GM18502 (cell line): ENCODE data around the gene PTPN23.
"Not testable (repeated sequence)": the region's sequence is repeated elsewhere in the genome, so short reads cannot be mapped to it uniquely, and the experiment has no call there.

Source experiments
- ATAC-seq: cut with Tn5 transposase; IDR thresholded peaks from one replicate; pipeline ENCODE4 v1.9.1; 2021; ENCODE audit warnings: mild to moderate bottlenecking; ENCODE audit not compliant: unreplicated experiment, poor library complexity

Gene PTPN23

DNA sequence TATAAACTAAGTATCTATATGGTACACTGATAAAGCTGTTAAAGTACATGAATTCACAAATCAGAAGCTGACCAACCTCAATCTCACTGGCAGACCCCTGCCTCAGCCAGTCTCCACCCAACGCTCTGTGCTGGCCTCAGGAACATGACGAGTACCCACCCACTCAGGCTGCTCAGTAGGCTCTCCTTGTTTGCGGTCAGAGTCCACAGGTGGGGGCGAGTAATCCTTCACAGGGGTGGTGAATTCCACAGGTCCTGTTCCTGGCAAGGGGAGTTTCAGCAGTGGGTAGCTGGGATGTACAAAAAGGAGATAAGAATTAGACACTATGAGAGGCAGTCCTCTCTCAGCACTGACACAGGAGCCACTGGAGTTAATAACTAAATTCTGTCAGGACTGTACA, 54.0 kb downstream of the PTPN23 start:
- ATAC-seq = no peak

DNA sequence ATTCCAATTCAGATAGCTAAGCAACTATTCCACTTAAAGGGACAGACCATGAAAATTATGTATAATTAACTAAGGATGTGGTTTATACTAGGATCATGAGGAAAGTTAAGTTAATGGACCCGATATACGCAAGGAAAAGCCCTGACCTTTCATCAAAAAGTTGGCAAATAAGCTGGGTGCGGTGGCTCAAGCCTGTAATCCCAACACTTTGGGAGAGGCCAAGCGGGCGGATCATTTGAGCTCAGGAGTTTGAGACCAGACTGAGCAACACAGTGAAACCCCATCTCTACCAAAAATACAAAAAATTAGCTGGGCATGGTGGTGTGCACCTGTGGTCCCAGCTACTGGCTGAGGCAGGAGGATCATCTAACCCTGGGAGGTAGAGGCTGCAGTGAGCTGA, 55.4 kb downstream of the PTPN23 start:
- ATAC-seq = no peak

DNA sequence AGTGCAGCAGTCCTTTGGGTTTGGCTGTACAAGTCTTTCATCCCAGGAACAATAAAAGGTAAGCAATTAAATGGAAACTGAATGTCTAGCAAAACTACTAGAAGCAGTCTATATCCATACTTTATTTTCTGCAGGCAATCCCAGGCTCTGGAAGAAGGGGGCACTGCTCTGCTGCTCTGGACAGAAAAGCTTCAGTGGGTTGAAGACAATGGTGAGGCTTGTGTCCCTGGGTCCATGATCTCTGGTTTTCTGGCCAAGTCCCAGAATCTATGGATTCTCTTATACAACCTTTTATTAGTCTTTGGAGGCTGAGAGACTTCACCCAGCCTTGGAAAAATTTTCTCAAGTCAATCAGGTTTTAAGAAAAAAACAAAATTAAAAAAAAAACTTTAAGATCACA, 59.3 kb downstream of the PTPN23 start:
- ATAC-seq = no peak

DNA sequence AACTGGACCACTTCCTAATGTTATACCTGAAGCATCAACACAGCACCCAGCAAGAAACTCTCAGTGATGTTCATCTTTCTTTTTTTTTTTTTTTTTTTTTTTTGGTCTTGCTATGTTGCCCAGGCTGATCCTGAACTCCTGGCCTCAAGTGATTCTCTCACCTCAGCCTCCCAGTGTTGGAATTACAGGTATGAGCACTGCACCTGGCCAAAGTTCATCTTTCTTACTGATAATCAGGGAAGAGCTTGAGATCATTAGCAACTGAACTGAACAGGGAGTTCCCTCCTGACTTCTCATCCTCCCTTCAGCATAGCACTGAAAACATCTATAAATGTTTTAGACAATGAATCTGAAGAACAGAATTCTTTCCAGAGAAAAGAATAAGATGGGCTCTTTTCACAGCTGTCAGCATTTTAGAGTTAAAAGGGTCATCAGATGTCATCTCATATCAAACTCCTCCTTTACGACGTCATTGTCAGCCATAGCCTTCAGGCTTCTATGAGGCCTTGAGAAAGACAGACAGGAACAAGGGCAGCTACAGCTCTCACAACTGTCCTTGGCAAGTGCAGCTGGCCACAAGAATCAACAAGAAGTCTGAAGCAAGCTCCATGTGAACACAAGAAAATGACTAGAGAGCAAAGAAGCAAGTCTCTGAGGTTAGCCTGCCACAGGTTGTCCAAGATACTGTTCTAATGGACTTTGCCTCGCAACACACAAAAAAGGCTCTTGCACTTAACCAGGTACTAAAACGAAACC, 61.2 kb downstream of the PTPN23 start:
- ATAC-seq = no peak

DNA sequence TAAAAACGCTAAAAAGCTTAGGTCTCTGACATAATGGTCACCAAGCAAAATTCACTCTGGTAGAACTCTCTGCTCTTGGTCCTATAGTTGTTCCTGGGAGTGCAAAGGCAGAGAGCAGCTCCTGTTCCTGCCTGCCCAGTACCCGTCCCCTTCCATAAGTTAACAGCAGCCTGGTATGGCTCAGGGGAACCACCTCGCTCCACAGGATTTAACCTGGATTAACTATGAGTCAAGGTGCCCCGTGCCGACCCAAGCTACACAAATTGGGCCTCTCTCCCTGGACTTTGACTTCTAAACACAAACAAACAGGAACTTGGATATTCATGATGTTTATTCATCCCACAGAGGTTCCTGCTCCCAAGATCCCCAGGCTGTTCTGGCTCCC, 62.8 kb downstream of the PTPN23 start:
- no peak for ATAC-seq

DNA sequence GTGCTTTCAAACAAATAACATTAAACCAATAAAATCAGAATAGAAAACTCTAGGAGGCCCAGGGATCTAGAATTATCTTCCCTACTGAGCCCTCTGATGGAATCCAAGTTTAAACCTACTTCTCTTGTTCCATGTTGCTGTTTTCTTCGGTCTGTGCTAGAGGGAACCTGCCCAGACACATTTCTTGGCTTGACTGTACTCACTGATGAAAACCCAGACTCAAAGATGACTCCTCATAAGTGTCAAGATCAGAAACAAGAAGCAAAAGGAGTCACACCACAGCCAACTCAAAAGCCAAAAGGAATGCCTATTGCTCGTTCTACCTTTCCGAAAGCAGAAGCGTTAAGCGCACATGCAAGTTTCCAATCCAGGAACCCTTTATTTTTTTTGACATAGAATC, 63.3 kb downstream of the PTPN23 start:
- no peak for ATAC-seq

DNA sequence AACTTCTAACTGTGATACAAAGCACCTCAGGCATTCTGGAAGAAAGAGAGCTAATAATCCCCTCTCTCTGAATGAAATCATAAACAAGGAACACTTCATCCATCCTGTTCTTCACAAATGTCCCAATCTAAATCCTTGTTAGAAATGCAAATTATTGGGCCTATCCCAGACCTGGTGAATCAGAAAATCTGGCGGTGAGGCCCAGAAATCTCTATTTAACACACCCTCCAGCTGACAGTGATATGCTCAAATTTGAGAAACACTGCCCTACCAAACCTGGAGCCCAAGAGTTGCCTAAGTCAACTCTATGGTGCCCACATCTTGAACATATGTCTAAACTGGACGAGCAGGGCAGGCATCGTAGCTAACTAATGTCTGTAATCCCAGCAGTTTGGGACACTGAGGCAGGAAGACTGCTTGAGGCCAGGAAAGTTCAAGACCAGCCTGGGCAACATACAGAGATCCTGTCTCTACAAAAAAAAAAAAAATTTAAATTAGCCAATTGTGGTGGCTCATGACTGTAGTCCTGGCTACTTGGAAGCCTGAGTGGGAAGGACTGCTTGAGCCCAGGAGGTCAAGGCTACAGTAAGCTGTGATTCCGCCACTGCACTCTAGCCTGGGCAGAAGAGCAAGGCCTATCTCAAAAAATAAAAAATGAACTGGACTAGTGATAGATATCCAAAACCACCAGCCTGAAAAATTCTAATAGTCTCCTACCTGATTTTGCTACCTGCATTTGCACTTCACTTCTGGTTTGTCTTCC, 71.8 kb downstream of the PTPN23 start:
- ATAC-seq = no peak

DNA sequence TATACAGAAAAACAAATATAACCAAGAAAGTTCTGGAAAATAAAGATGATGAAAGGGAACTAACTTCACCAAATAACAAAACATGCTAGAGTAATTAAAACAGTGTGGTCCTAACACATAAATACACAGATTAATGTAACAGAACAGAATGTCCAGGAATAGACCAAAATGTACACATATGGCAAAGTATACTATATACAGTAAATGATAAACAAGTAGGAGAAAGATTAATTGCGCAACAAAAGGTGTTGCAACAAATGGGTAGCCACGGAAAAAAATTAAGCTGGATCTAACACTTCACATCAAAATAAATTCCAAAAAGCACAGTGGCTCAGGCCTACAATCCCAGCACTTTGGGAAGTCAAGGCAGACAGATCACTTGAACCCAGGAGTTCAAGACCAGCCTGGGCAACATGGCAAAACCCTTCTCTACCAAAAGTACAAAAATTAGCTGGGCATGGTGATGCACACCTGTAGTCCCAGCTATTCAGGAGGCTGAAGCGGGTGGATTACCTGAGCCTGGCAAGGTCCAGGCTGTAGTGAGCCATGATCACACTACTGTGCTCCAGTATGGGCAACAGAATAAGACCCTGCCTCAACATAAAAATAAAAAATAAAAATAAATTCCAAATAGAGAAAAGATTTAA, 75.1 kb downstream of the PTPN23 start:
- ATAC-seq = no peak

DNA sequence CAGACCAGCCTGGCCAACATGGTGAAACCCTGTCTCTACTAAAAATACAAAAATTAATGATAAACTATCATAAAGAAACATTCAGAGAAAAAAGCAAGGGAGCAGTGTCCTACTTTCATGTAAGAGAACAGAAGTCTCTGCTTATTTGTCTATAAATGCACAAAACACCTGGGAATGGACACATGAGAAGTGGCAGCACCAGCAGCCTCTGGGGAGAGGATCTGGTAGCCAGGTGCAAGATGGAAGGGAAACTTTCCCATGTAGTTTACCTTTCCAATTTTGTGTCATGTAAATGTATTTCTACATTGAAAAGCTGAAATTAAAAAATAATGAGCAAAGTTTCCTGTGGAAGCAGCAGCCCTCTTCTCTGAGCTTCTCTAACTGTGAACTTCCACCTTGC, 76.2 kb downstream of the PTPN23 start:
- no peak for ATAC-seq

DNA sequence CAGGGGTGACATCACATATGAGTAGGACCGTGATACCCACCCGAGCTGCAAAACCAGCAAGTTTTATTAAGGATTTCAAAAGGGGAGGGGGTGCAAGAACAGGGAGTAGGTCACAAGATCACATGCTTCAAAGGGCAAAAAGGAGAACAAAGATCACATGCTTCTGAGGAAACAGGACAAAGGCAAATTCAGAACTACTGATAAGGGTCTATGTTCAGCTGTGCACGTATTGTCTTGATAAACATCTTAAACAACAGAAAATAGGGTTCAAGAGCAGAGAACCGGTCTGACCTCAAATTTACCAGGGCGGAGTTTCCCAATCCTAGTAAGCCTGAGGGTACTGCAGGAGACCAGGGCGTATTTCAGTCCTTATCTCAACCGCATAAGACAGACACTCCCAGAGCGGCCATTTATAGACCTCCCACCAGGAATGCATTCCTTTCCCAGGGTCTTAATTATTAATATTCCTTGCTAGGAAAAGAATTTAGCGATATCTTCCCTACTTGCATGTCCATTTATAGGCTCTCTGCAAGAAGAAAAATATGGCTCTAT, 78.8 kb downstream of the PTPN23 start:
- not testable (repeated sequence) for ATAC-seq
